ENCODE results near the gene RGPD8. TPM values are rescaled to one million over a fixed set of nuclear protein-coding genes. Genes with fewer than 3 reads are reported as not detected.
"Not testable (repeated sequence)": the region's sequence is repeated elsewhere in the genome, so short reads cannot be mapped to it uniquely, and the experiment has no call there.

The RGPD8 gene
- total RNA-seq, 1 donor from 2014 or later, result 23.0 TPM

DNA sequence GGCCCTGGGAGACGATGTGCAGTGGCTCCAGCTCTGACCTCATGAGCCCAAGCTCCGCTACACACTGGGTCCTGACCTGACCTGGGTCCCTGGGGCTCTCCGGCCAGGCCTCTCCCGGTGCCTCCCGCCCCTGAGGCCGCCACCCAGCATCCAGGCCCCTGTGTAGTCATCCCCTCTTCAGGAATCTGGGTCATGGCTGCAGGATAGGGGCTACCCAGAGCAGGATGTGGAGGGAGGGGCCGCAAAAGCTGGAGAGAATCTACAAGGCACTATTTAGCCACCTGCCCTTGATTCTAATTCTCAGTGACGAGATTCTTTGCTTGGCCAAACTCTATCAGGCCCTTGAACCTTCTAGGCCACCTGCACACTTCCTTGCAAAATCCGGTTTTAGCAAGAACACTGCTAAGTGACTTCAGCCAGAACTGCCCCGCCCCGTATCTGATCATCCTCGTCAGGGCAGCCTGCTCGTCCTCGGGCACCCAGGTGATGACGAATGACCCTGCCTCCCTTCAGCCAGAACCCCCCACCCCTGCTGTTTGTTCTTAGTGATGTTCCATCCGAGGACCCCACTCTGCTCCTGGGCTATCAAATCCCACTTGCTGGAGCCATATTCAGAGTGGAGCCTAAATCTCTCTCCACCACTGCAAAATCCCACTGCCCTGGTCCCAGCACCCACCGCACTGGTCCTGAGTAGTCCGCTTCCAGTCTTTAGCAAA is 2.4 kb upstream of the RGPD8 start:
- DNase-seq (ENCODE audit: low read depth), result not testable (repeated sequence)

DNA sequence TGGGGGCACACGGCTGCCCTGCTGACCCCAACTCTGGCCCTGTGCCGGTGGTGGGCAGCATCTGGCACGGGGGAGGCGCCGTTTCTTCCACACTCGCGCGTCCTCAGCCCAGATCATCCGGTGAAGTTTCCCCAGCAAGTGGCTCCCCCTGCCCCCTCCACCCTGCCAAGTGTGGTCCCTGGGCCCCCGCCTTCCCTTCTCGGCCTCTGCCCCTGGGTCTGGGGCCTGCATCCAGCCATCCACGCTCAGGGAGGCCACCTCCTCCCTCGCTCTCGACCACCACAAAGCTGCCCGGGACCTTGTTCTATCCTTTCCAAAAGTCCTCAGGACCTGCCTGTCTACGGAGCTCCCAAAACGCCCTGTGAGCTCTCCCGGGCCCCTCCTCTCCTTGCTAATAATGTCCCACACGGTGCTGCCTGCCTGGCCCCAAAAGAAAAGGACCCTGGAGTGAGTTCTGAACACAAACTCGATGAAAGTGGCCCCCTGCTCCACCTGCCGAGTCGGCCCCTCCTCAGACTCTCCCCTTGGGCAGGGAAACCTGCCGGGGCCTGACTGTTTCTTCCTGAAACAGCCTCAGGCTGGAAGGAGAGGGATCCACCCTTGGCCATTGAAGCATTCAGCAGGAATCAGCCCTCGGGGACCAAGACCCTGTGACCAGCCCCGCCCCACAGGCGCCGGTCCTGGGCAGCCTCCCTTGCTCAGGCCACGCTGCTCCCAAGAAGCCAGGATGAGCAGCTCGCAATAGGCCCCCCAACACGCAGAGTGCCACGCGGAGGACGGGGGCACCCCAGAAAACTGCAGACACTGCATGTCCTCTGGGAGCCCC is 1.7 kb upstream of the RGPD8 start:
- DNase-seq (ENCODE audit: low read depth), result not testable (repeated sequence)

DNA sequence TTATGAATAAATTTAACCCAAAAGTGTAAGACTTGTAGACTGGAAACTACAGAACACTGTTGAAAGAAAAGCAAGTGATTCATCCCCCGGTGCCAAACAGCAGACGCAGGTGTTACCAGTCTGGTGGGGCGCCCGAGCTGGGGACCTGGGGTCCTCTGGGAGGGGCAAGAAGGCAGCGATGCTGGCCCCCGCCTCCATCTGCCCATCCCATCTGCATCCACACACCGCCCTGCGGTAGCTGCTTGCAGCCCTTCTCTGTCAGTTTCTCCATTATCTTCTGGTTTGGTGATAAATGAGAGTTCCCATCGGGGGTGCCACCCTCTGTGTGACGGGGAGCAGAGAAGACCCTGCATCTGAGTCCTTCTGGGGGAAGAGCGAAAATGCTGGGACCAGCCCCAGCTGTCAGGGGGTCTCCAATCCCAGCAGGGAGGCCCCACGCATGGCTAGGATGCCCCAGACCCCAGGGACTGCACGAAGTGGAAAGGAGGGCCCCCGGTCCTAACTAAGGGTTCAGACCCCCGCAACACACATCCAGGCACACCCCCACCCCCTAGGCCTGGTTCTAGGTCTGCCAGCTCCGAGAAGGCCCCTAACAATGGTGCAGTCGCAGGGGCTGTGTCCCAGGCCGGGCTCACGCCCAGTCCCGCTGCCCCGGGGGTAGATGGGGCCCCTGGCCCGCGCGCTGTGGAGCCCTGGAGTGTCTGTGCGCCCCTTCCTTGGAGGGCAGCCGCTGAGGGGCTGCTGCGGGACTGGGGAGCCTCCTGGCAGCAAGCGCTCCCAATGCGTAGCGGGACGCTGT is 686 bp upstream of the RGPD8 start:
- DNase-seq (ENCODE audit: low read depth), result no peak

DNA sequence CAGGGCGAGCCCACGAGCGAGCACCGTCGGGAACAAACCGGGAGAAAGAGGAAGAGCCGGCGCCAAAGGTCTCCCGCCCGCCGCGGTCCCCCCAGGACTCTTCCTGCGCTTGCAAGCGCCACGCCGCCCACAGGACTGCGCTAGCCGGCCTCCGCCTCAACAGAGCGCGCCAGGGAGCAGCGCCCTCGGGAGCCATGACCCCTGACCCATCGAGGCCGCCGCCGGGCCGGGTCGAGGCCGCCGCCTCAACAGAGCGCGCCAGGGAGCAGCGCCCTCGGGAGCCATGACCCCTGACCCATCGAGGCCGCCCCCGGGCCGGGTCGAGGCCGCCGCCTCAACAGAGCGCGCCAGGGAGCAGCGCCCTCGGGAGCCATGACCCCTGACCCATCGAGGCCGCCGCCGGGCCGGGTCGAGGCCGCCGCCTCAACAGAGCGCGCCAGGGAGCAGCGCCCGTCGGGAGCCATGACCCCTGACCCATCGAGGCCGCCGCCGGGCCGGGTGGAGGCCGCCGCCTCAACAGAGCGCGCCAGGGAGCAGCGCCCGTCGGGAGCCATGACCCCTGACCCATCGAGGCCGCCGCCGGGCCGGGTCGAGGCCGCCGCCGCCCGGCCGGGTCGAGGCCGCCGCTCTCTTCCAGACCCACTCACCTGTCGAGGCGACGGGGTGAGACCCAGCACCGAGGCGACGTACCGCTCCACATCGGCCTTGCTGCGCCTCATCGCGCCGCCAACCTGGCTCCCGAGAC is 538 bp downstream of the RGPD8 start:
- not testable (repeated sequence) for DNase-seq (ENCODE audit: low read depth)

DNA sequence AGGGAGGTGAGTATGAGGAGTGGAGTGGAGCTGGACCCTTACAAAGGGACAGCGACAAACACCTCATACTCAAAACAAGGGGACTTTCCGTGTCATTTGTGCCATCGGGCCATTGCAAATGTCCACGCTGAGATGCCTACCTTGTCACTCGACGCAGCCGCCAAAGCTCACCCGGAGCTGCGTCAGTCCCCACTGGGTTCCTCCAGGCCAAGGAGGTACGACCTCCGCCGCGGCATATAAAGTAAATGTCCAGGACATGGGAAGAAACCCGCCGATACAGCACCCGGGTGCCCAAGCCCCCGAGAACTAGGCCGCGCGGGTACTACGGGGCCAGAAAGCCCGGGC is 1.1 kb downstream of the RGPD8 start:
- not testable (repeated sequence) for DNase-seq (ENCODE audit: low read depth)

DNA sequence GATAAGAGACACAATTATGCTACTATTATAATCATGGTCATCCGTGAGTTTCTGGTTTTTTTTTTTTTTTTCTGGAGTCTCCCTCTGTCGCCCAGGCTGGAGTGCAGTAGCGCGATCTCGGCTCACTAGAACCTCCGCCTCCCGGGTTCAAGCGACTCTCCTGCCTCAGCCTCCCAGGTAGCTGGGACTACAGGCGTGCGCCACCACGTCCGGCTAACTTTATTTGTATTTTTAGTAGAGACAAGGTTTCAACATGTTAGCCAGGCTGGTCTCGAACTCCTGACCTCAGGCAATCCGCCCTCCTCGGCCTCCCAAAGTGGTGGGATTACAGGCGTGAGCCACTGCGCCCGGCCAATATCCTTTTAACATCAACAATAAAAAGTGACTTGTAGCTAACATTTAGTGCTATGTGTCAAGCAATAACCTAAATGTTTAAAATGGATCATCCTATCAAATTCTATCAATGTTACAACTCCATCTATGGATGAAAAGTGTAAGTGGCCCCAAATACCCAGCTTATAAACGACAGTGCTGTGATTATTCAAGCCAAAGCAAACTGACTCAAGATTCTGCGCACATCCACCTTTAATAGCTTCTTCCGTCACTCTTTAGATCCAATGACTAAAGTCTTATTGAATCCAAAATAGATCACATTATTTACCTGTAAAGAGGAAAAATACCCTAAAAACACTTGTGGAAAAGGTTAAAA is 1.7 kb downstream of the RGPD8 start:
- DNase-seq (ENCODE audit: low read depth), result peak; percentile 9

DNA sequence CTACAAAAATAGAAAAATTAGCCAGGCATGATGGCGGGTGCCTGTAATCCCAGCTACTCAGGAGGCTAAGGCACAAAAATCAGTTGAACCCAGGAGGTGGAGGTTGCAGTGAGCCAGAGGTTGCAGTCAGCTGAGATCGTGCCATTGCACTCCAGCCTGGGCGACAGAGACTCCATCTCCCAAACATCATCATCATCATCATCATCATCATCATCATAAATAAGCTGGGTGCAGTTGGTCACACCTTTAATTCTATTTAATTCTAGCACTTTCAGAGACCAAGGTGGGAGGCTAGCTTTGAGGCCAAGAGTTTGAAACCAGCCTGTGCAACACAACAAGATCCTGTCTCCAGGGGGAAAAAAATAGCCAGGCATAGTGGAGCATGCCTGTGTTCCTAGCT is 8.9 kb downstream of the RGPD8 start:
- not testable (repeated sequence) for DNase-seq (ENCODE audit: low read depth)

DNA sequence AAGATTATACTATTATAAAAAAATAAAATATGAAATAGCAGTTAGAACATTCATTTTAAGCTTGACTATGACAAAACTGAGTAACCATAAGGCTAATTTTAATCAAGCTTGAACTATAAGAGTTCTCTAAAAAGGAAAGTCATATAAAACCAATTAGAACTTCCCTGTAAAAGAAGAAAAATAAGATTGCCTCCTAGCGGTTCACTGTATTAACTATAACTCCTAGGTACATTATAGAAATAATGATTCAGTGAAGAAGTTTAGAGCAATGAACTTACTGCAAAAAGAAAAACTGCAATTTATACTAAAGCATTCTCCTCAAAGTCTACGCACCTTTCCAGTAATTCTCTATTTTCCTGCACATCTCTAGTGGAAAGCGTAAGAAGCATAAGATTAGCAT is 16.6 kb downstream of the RGPD8 start:
- DNase-seq (ENCODE audit: low read depth), result not testable (repeated sequence)

DNA sequence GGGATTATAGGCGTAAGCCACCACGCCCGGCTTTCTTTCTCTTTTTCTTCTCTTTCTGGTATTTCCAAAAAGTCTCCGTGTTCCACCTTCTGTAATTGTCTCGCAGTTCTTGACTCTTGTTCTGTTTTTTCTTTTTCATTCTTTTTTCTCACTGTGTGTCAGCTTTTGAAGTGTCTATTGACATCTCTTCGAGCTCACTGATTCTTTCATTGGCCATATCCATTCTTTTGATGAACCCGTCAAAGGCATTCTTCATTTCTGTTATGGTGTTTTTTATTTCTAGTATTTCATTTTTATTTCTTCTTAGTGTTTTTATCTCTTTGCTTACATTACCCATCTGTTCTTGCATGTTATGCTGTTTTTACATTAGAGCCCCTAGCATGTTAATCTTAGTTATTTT is 73.4 kb downstream of the RGPD8 start:
- not testable (repeated sequence) for DNase-seq (ENCODE audit: low read depth)

DNA sequence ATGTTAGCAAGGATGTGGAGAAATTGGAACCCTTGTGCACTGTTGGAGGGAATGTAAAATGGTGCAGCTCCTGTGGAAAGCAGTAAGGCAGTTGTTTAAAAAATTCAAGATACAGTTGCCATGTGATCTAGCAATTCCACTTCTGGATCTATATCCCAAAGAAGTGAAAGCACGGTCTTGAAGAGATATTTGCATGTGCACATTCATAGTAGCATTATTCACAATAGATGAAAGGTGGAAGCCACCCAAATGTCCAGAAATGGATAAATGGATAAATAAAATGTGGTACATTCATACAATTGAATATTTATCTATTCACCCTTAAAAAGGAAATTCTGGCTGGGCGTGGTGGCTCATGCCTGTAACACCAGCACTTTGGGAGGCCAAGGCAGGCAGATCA is 79.1 kb downstream of the RGPD8 start:
- DNase-seq (ENCODE audit: low read depth), result not testable (repeated sequence)

DNA sequence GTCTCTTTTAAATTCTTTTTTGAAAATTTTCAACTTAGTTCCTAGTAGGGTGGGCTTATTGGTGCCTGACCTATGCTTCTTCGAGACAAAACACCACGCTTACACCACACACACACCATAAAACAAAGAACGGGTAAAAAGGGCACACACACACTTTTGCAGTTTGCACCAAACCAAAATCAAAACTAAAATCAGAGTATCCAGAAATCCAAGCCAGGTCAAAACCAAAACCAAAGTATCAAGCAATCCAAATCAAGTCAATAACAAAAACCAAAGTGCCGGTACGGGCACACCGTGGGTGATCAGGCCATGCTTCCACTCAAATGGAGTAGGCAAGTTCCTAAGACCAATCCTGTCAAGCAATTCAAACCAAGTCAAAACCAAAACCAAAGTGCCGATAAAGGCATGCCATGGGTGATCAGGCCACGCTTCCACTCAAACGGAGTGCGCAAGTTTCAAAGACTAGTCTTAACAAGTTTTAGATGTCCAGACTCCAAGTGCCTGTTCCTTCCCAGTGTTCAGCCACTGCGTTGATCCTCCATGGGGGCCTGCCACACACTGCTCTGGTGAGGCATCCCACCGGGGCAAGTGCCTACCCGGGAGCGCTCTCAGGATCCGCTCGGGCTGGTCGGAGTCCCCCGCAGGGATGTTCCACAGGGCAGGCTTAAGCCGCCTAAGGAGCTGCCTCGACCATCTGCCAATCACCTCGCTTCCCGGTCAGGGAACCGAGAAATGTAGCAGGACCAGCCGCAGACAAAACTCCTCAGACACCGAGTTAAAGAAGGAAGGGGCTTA is 80.4 kb downstream of the RGPD8 start:
- DNase-seq (ENCODE audit: low read depth), result not testable (repeated sequence)

DNA sequence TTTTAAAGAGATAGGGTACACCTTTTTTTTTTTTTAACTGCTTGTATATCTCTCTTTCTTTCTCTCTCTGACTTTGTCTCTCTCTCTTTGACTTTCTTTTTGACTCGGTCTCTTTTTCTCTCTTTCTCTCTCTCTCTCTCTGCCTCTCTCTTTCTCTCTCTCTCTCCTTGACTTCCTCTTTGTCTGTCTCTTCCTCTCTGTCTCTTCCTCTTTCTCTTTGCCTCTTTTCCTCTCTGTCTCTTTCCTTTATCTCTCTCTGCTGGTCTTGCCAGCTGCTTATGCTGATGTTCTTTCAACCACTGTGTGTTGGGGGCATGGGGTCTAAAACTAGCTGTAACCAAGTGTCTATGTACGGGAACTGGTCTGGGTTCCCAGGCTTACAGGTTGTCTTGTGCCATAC is 81.2 kb downstream of the RGPD8 start:
- not testable (repeated sequence) for DNase-seq (ENCODE audit: low read depth)

DNA sequence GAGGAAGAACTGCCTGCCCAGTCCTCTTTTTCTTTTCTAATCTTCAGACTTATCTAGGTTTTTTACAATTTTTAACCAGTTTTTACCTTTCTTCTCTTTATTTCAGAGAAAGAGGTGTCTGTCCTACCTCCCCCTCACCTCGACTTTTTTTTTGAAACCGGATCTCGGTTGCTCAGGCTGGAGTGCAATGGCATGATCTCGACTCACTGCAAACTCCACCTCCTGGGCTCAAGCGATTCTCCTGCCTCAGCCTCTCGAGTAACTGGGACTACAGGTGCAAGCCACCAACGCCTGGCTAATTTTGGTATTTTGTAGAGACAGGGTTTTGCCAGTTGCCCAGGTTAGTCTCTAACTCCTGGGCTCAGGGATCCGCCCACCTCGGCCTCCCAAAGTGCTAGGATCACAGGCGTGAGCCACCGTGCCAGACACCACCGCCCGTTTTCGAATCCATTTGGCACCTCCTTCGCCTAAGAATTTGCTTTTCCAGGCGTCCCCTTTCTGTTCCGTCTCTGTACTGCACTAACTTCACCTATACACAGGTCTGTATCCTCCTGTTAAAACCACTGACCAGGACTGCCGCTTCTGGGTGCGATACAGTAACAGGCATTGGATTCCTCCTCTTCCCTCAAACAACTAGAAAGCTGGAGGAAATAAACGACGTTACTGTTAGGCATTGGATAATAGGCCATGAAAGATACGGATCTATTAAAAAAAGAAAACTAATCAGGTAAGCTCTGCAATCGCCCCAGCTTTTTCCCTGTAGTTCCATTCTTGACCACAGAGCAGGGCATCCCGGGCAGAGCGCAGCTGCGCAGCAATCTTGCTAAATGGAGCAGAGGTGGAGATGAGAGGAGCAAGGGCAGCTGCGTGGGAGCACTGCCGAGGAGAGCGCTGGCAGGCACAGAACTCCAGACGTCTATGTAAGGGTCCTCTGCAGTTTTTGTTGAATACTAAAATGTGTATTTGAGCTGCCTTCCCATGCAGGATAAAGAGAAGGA is 88.1 kb downstream of the RGPD8 start:
- DNase-seq (ENCODE audit: low read depth), result no peak

DNA sequence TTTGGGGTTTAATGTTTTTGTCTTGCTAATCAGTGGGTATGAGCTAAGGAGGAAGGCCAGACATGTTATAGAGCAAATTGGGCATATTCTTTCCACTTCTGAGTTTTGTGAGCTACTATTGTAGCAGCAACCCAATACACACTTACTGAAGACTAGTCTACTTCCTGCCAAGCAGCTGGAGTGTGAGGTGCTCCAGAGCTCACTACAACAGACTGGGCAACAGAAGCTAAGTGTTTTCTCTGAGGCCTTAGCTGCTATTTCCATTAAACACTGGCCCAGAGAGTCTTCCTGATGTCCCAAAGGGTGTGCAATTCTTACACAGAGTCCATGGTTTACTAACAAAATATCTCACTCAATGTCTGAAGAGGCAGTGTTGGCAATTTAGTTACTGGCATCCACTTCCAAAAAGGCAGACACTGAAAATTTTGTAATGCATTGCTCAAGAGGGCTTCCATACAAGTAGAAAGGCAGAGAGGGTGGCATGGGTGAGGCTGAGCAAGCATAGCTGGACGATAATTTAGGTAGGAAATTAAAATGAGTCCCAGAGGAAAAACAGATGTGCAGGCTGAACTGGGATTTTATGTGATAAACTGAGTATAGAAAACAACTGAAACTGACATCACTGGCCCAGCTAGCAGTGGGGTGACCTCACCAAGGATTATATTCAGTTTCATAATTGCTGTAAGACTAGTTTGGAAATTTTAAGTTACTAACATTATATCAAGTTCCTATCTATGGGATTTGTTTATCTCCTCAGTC is 89.4 kb downstream of the RGPD8 start:
- DNase-seq (ENCODE audit: low read depth), result no peak

DNA sequence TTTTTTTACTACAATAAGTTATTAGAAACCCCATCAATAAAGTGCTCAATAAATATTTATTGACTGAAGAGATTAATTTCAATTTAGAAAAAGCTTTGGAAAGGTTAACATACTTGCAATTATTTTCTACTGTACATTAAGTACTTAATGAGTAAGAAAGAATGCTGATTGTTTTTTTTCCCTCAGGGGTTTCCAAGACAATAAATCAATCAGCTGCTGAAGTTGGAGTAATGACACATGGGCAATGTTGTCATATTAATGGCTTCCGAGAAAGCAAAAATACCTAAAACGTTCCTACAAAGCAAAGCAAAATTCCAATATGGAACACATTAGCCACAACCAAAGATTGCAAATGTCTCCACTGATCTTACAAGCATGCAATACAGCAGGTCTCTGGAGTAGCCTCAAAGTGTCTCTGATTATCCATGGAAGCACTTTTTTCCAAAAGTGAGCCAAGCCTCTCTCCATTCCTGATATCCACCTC is 91.3 kb downstream of the RGPD8 start:
- peak; percentile 56 for DNase-seq (ENCODE audit: low read depth)

DNA sequence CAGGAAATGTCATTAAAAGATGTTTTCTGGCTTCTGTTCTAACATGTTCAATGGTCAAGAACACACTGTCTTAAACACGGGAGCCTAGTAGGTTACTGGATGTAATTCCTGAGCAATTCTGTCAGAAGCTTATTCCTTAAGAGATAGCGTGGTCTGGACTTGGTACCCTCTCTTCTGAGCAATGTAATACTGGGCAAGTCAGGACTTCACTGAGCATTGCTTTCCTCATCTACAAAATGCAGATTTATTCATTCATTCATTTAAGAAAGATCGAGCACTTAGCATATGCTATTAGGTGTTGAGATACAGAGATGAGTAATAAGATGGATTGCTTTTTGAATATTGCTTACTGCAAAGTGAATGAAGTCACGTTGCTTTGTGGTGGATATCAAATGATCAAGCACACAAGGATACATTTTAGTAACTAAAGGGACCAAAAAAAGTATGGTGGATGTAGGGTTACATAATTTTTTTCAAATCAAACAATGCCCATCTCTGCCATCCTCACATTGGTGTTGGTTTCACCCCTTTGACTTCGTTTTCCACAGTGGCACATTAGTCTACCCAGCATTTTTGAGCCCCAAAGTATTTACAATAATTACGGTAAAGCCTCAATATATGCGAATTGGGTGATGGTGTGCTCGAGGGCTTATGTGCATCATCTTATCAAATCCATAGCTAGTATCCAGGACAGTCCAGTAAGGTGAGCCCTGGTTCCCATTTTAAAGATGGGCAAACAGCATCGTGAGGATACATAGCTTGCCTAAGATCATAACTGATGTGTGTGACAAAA is 92.8 kb downstream of the RGPD8 start:
- DNase-seq (ENCODE audit: low read depth), result no peak

DNA sequence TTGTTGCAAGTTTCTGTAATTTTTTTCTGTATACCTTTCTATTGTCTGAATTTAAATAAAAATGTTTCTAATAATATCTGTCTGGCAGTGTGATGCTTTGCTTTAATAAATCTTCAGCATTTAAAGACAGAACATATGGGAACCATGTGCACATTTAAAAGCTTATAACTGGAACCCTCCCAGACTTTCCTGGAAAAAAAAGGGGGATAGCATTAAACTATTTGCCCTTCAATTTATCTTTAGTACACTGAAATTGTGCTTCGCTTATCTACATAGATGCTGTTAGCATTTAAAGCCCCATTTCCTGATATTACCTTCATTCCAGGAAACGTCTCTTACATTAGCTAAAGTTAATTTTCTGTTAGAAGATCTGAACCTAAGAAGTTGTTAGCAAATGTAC is 93.5 kb downstream of the RGPD8 start:
- no peak for DNase-seq (ENCODE audit: low read depth)
